B cell (primary cell): ENCODE measurements around the gene EPHB1. TPM values are rescaled to one million over a fixed set of nuclear protein-coding genes. Genes with fewer than 3 reads are reported as not detected.

Experiments
- ATAC-seq: fragments of 200-7000 bp; cut with Tn5 transposase; one replicate; pipeline ENCODE4 v1.10.0; 2021; ENCODE audit warnings: low read depth, mild to moderate bottlenecking, moderate number of reproducible peaks, moderate library complexity
- CTCF ChIA-PET: fragments of 350-600 bp; sonication (Branson Sonifier 250); formaldehyde crosslinking; loops from one replicate; lab custom pipeline; 2021; ENCODE audit warnings: antibody characterized with exemption, inconsistent platforms; lab: Charles Lee
- POLR2A ChIA-PET: fragments of 350-600 bp; sonication (Branson Sonifier 250); formaldehyde crosslinking; loops from one replicate; lab custom pipeline; 2021; ENCODE audit warnings: antibody characterized with exemption; lab: Charles Lee
- DNase-seq: peaks from one replicate; pipeline ENCODE4 v3.0.0; 2013
- H2AFZ ChIP-seq: 2 replicates; pipeline ENCODE4 v1.6.1; 2012; ENCODE audit warnings: mild to moderate bottlenecking, low read depth, low read length; ENCODE audit not compliant: insufficient read depth, poor library complexity, severe bottlenecking
- H3K27ac ChIP-seq, 2 donors: 1 replicate in 1 of 2; 2 replicates in 1 of 2; pipeline ENCODE4 v1.5.1; 2012 to 2013; ENCODE audit warnings: low read length in 2 of 2, mild to moderate bottlenecking in 2 of 2, moderate library complexity in 1 of 2
- H3K27me3 ChIP-seq, 4 experiments: fragments of 200-600 bp in 1 of 4; sonication (generic) in 1 of 4; replicated peaks in 1 of 4; 1 replicate in 2 of 4; 2 replicates in 2 of 4; pipeline versions ENCODE4 v1.6.1 to v1.7.0; 2013 to 2016; ENCODE audit warnings: low read length in 3 of 4, mild to moderate bottlenecking in 2 of 4, mixed read lengths in 1 of 4, moderate library complexity in 1 of 4; ENCODE audit not compliant: insufficient read depth in 4 of 4, control insufficient read depth in 3 of 4; ENCODE audit errors: control extremely low read depth in 1 of 4
- H3K36me3 ChIP-seq, 2 experiments: replicated peaks in 1 of 2; 1 replicate in 1 of 2; 2 replicates in 1 of 2; pipeline versions ENCODE4 v1.6.1 to v1.7.1; 2013; ENCODE audit warnings: low read length in 1 of 2; ENCODE audit not compliant: insufficient read depth in 2 of 2, control insufficient read depth in 1 of 2; ENCODE audit errors: control extremely low read depth in 1 of 2, extremely low read depth in 1 of 2
- H3K4me1 ChIP-seq, 2 donors: fragments of 200-600 bp in 1 of 2; sonication (generic) in 1 of 2; 1 replicate in 1 of 2; 2 replicates in 1 of 2; pipeline versions ENCODE4 v1.5.1 to v1.6.1; 2013 to 2017; ENCODE audit warnings: low read length in 2 of 2; ENCODE audit not compliant: control insufficient read depth in 2 of 2, insufficient read depth in 2 of 2
- H3K4me2 ChIP-seq: replicated peaks from 2 replicates; pipeline ENCODE3; 2012; ENCODE audit warnings: mild to moderate bottlenecking, low read depth, low read length; ENCODE audit not compliant: poor library complexity, severe bottlenecking
- H3K4me3 ChIP-seq, 5 experiments: fragments of 200-600 bp in 1 of 5; sonication (generic) in 1 of 5; 1 replicate in 3 of 5; 2 replicates in 2 of 5; pipeline versions ENCODE4 v1.5.1 to v1.7.0; 2011 to 2016; ENCODE audit warnings: low read length in 4 of 5, mild to moderate bottlenecking in 4 of 5, low read depth in 2 of 5, control low read depth in 1 of 5, moderate library complexity in 1 of 5; ENCODE audit not compliant: insufficient read depth in 1 of 5; ENCODE audit errors: control extremely low read depth in 1 of 5, extremely low read depth in 1 of 5
- H3K79me2 ChIP-seq: fragments of 200-600 bp; sonication (generic); one replicate; pipeline ENCODE4 v1.6.0; 2016; ENCODE audit warnings: low read length; ENCODE audit not compliant: control insufficient read depth, insufficient read depth
- H3K9ac ChIP-seq: fragments of 200-600 bp; sonication (generic); 2 replicates; pipeline ENCODE4 v1.6.1; 2017; ENCODE audit warnings: mild to moderate bottlenecking, low read length, moderate library complexity
- H3K9me3 ChIP-seq, 3 donors: one replicate each; pipeline versions ENCODE4 v1.6.1 to v1.7.1; 2013; ENCODE audit warnings: low read length in 2 of 3; ENCODE audit not compliant: control insufficient read depth in 2 of 3, insufficient read depth in 1 of 3; ENCODE audit errors: control extremely low read depth in 1 of 3
- H4K20me1 ChIP-seq: 2 replicates; pipeline ENCODE4 v1.6.0; 2012; ENCODE audit warnings: mild to moderate bottlenecking, low read length; ENCODE audit not compliant: insufficient read depth, control insufficient read depth, poor library complexity, severe bottlenecking
- H3K27ac Mint-ChIP-seq: one replicate; pipeline ENCODE4 v1.8.0; 2021; ENCODE audit warnings: mixed read lengths
- H3K27me3 Mint-ChIP-seq: one replicate; pipeline ENCODE4 v1.8.0; 2021; ENCODE audit warnings: mixed read lengths
- H3K4me1 Mint-ChIP-seq: one replicate; pipeline ENCODE4 v1.8.0; 2021; ENCODE audit warnings: mixed read lengths
- H3K4me3 Mint-ChIP-seq: one replicate; pipeline ENCODE4 v1.8.0; 2021; ENCODE audit warnings: mixed read lengths
- H3K9me3 Mint-ChIP-seq: one replicate; pipeline ENCODE4 v1.8.0; 2022; ENCODE audit warnings: mixed read lengths; ENCODE audit not compliant: insufficient read depth
- CTCF ChIP-seq: fragments of 200-600 bp; IDR thresholded peaks from one replicate; pipeline ENCODE4 v1.8.0; 2022; ENCODE audit warnings: antibody characterized with exemption, mild to moderate bottlenecking
- EZH2 ChIP-seq: IDR thresholded peaks from 2 replicates; pipeline ENCODE4 v1.6.1; 2012; ENCODE audit warnings: borderline replicate concordance, low read depth, mild to moderate bottlenecking, moderate library complexity, low read length; ENCODE audit not compliant: insufficient read depth, poor library complexity, severe bottlenecking
- WGBS: methylation state at CpG from one replicate; pipeline ENCODE4 v1.1.5; 2013; ENCODE audit warnings: missing lambda C conversion rate; ENCODE audit not compliant: insufficient coverage; 5-methylcytosine and 5-hydroxymethylcytosine counted together
- intact Hi-C: fragments of 100-400 bp; cut with micrococcal nuclease; formaldehyde crosslinking; loops from one replicate; pipeline ENCODE4 v1.10.0; 2022
- polyA plus RNA-seq: library from polyadenylated mRNA; depleted of rRNA; stranded (reverse); fragments of >200 nt; gene quantifications from 2 replicates; pipeline ENCODE4 v1.2.3, GENCODE V29; 2012
- total RNA-seq, 2 donors: library from RNA; stranded (reverse); fragments of 120-200 nt in 1 of 2; gene quantifications; 1 replicate in 1 of 2; 2 replicates in 1 of 2; pipeline versions ENCODE4 v1.2.3 to v1.2.4, GENCODE V29; 2013 to 2022

The EPHB1 gene
- total and polyA plus RNA-seq, 2 donors (not counting 1 experiment from before 2014, with no cell fraction given) = 0.01 TPM; not detected in 1

GRCh38 chr3:134944429-134944828, 149.4 kb downstream of the EPHB1 start:
- no CpG with 5 or more reads among the region's 1 CpG for WGBS
- no peak for TF ChIP-seq EZH2
- TF ChIP-seq CTCF = no peak
- Mint-ChIP-seq H3K27ac (no peak overlapping the region), H3K4me1 (no peaks in the 10 kb centered on the region), H3K9me3 (no peaks in the 10 kb centered on the region), H3K27me3 (peaks cover 6% of the 10 kb centered on the region), H3K4me3 (no peak overlapping the region)
- H3K9ac ChIP-seq = no peak overlapping the region
- H3K4me1 ChIP-seq = no peaks in the 10 kb centered on the region
- no peaks in the 10 kb centered on the region for H4K20me1 ChIP-seq
- H3K27ac ChIP-seq = no peak overlapping the region
- no peak overlapping the region for H3K4me2 ChIP-seq
- no peaks in the 10 kb centered on the region for H3K36me3 ChIP-seq
- peaks cover 0 to 3% (median 0%) of the 10 kb centered on the region in 3 donors for H3K9me3 ChIP-seq
- no peak overlapping the region for H2AFZ ChIP-seq
- ChIA-PET POLR2A (no interaction called here), CTCF (no interaction called here)
- intact Hi-C loops = no loop called here
- ATAC-seq = no peak
- no peak overlapping the region for H3K4me3 ChIP-seq
- no peak for DNase-seq
- peaks cover 0 to 2% (median 0%) of the 10 kb centered on the region in 4 experiments for H3K27me3 ChIP-seq
- H3K79me2 ChIP-seq = no peaks in the 10 kb centered on the region

GRCh38 chr3:134949150-134949549, 154.1 kb downstream of the EPHB1 start:
- TF ChIP-seq CTCF = no peak
- no peak for TF ChIP-seq EZH2
- H3K9ac ChIP-seq = no peak overlapping the region
- H3K27ac Mint-ChIP-seq = no peak overlapping the region
- WGBS = 85% methylated on average over 2 of the region's 2 CpGs
- intact Hi-C loops = no loop called here
- no peaks in the 10 kb centered on the region for H3K4me1 ChIP-seq
- no peaks in the 10 kb centered on the region for H3K36me3 ChIP-seq
- H3K4me1 Mint-ChIP-seq = no peaks in the 10 kb centered on the region
- ChIA-PET POLR2A (no interaction called here), CTCF (no interaction called here)
- no peaks in the 10 kb centered on the region for H3K79me2 ChIP-seq
- H3K4me2 ChIP-seq = no peak overlapping the region
- peaks cover 0 to 13% (median 0%) of the 10 kb centered on the region in 3 donors for H3K9me3 ChIP-seq
- H3K4me3 Mint-ChIP-seq = no peak overlapping the region
- peaks cover 2% of the 10 kb centered on the region for H3K9me3 Mint-ChIP-seq
- no peaks in the 10 kb centered on the region for H4K20me1 ChIP-seq
- no peak overlapping the region for H3K4me3 ChIP-seq
- no peak for ATAC-seq
- no peaks in the 10 kb centered on the region for H3K27me3 Mint-ChIP-seq
- no peak overlapping the region for H3K27ac ChIP-seq
- no peaks in the 10 kb centered on the region for H3K27me3 ChIP-seq
- no peak for DNase-seq
- no peak overlapping the region for H2AFZ ChIP-seq
